ENCODE results near the gene RCAN2.
A peak's percentile ranks its signal among the peaks of the same experiment; 100 is the strongest.

The RCAN2 gene

GRCh38 chr6:46491201-46491627 lies at the start of gene RCAN2:
TSS of gene RCAN2 (minus strand) at chr6:46491449.
- peak; percentile 70 for DNase-seq (ENCODE audit: low read depth, low spot score)

- DNase-seq (ENCODE audit: low read depth, low spot score): no peak
Measured at GRCh38 chr6:46539866-46540265, 48.6 kb upstream of the RCAN2 start.

GRCh38 chr6:46538800-46539480 lies 47.7 kb upstream of the RCAN2 start:
- no peak for DNase-seq (ENCODE audit: low read depth, low spot score)

- DNase-seq (ENCODE audit: low read depth, low spot score): no peak
Measured at GRCh38 chr6:46530896-46531295, 39.6 kb upstream of the RCAN2 start.

- no peak for DNase-seq (ENCODE audit: low read depth, low spot score)
Measured at GRCh38 chr6:46528961-46529750, 37.9 kb upstream of the RCAN2 start.

- no peak for DNase-seq (ENCODE audit: low read depth, low spot score)
Measured at GRCh38 chr6:46526607-46527006, 35.4 kb upstream of the RCAN2 start.

- DNase-seq (ENCODE audit: low read depth, low spot score): no peak
Measured at GRCh38 chr6:46525583-46525982, 34.3 kb upstream of the RCAN2 start.

GRCh38 chr6:46521464-46521971 lies 30.3 kb upstream of the RCAN2 start:
- no peak for DNase-seq (ENCODE audit: low read depth, low spot score)

GRCh38 chr6:46517202-46517601 lies 26.0 kb upstream of the RCAN2 start:
- DNase-seq (ENCODE audit: low read depth, low spot score): no peak

- no peak for DNase-seq (ENCODE audit: low read depth, low spot score)
Measured at GRCh38 chr6:46513533-46513932, 22.3 kb upstream of the RCAN2 start.

GRCh38 chr6:46511320-46511719 lies 20.1 kb upstream of the RCAN2 start:
- DNase-seq (ENCODE audit: low read depth, low spot score): no peak

- DNase-seq (ENCODE audit: low read depth, low spot score): peak; percentile 59
Measured at GRCh38 chr6:46510651-46511050, 19.4 kb upstream of the RCAN2 start.

GRCh38 chr6:46509981-46510510 lies 18.8 kb upstream of the RCAN2 start:
- no peak for DNase-seq (ENCODE audit: low read depth, low spot score)

- DNase-seq (ENCODE audit: low read depth, low spot score): no peak
Measured at GRCh38 chr6:46509063-46509462, 17.8 kb upstream of the RCAN2 start.

GRCh38 chr6:46507426-46507825 lies 16.2 kb upstream of the RCAN2 start:
- no peak for DNase-seq (ENCODE audit: low read depth, low spot score)

GRCh38 chr6:46505693-46506512 lies 14.7 kb upstream of the RCAN2 start:
- DNase-seq (ENCODE audit: low read depth, low spot score): no peak

- no peak for DNase-seq (ENCODE audit: low read depth, low spot score)
Measured at GRCh38 chr6:46504242-46504641, 13.0 kb upstream of the RCAN2 start.

- DNase-seq (ENCODE audit: low read depth, low spot score): no peak
Measured at GRCh38 chr6:46502486-46503119, 11.4 kb upstream of the RCAN2 start.

- DNase-seq (ENCODE audit: low read depth, low spot score): no peak
Measured at GRCh38 chr6:46501136-46502089, 10.2 kb upstream of the RCAN2 start.

GRCh38 chr6:46500382-46500781 lies 9.1 kb upstream of the RCAN2 start:
- DNase-seq (ENCODE audit: low read depth, low spot score): no peak

Measured in astrocyte of the hippocampus (primary cell).